Omental fat pad (tissue), 4 donors: ENCODE measurements around the gene OLFML1. TPM values are rescaled to one million over a fixed set of nuclear protein-coding genes. Genes with fewer than 3 reads are reported as not detected.

ENCODE experiments used
- ATAC-seq: fragments of 150-250 bp; one replicate; pipeline ENCODE4 v1.9.1; 2016; ENCODE audit warnings: mild to moderate bottlenecking, moderate library complexity; ENCODE audit not compliant: low FRiP score
- DNase-seq: peaks from one replicate; pipeline ENCODE4 v3.0.0-alpha.2; 2019; ENCODE audit warnings: low spot score
- CTCF ChIP-seq, 3 donors: fragments of 450-650 bp; IDR thresholded peaks; one replicate each; pipeline ENCODE4 v1.5.1; 2016 to 2017; ENCODE audit warnings: antibody characterized with exemption in 3 of 3, mild to moderate bottlenecking in 3 of 3, moderate library complexity in 2 of 3
- total RNA-seq, 4 donors: library from RNA; depleted of rRNA; stranded (reverse); fragments of >200 nt; gene quantifications; one replicate each; pipeline ENCODE4 v1.1.0, GENCODE V29; 2016

OLFML1 gene
- total RNA-seq, 4 donors from 2014 or later = 6.5 to 40.7 (median 13.4) TPM

- no peak for TF ChIP-seq CTCF (IDR thresholded peaks at IDR 0.05)
- ATAC-seq (no peak), DNase-seq (no peak)
Measured at GRCh38 chr11:7508087-7508486, 22.8 kb downstream of the OLFML1 start.

DNA sequence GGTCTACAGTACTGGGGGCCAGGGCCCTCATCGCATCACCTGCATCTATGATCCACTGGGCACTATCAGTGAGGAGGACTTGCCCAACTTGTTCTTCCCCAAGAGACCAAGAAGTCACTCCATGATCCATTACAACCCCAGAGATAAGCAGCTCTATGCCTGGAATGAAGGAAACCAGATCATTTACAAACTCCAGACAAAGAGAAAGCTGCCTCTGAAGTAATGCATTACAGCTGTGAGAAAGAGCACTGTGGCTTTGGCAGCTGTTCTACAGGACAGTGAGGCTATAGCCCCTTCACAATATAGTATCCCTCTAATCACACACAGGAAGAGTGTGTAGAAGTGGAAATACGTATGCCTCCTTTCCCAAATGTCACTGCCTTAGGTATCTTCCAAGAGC is 24.7 kb downstream of the OLFML1 start:
- TF ChIP-seq CTCF (IDR thresholded peaks at IDR 0.05) = no peak
- DNase-seq (no peak), ATAC-seq (no peak)

DNA sequence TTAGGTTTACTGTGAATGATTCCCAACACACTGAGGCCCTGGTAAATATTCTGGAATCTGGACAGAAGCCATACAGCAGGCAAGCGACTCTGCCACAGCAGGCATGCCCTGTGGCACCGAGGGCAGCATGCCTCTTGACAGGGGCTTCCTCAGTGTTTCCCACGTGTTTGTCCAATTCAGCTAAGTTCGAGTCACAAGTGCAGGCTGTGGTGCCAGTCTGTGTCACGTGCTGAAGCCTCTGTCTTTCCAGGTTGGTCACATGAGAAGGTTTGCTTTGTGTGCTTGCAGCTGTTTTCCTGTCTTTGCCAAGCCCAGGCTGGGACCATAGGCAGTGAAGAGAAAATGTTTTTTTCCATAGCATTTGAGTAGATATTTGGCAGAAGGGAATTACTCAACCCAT is 26.1 kb downstream of the OLFML1 start:
- TF ChIP-seq CTCF (IDR thresholded peaks at IDR 0.05) = no peak
- no peak for ATAC-seq
- no peak for DNase-seq

GRCh38 chr11:7512525-7513233 is 27.4 kb downstream of the OLFML1 start:
- TF ChIP-seq CTCF (IDR thresholded peaks at IDR 0.05) = no peak
- no peak for ATAC-seq
- no peak for DNase-seq

GRCh38 chr11:7513234-7514098 is 28.2 kb downstream of the OLFML1 start, which contains the start of gene PPFIBP2:
PPFIBP2 (plus strand) TSS chr11:7513999; CDS start chr11:7549476, 35,477 bp downstream.
- ATAC-seq = peak; percentile 94
- no peak for TF ChIP-seq CTCF (IDR thresholded peaks at IDR 0.05)
- no peak for DNase-seq

GRCh38 chr11:7514099-7514591 is 28.8 kb downstream of the OLFML1 start:
- ATAC-seq (peak; percentile 43), DNase-seq (no peak)
- TF ChIP-seq CTCF (IDR thresholded peaks at IDR 0.05) = no peak
